SJSA1 (cell line): ENCODE measurements around the gene NRXN3. TPM values are rescaled to one million over a fixed set of nuclear protein-coding genes. Genes with fewer than 3 reads are reported as not detected.

Experiments
- DNase-seq, 2 experiments: peaks; one replicate each; pipeline ENCODE4 v3.0.0-alpha.2; 2015 to 2020; ENCODE audit warnings: low spot score in 2 of 2, low read depth in 1 of 2
- H3K27ac ChIP-seq: fragments of 250-450 bp; sonication (Bioruptor Pico); 2 replicates; pipeline ENCODE4 v1.5.1; 2020; ENCODE audit warnings: mild to moderate bottlenecking, moderate library complexity
- H3K27me3 ChIP-seq: fragments of 250-450 bp; sonication (Bioruptor Pico); replicated peaks from 2 replicates; pipeline ENCODE4 v1.5.1; 2020; ENCODE audit warnings: mild to moderate bottlenecking, moderate library complexity
- H3K36me3 ChIP-seq: fragments of 250-450 bp; sonication (Bioruptor Pico); 2 replicates; pipeline ENCODE4 v1.5.1; 2020; ENCODE audit warnings: mild to moderate bottlenecking
- H3K4me1 ChIP-seq: fragments of 250-450 bp; sonication (Bioruptor Pico); replicated peaks from 2 replicates; pipeline ENCODE4 v1.6.1; 2021; ENCODE audit warnings: mild to moderate bottlenecking
- H3K4me3 ChIP-seq: fragments of 250-450 bp; sonication (Bioruptor Pico); 2 replicates; pipeline ENCODE4 v1.5.1; 2020; ENCODE audit warnings: mild to moderate bottlenecking
- H3K9me3 ChIP-seq: fragments of 250-450 bp; sonication (Bioruptor Pico); replicated peaks from 2 replicates; pipeline ENCODE4 v1.5.1; 2020; ENCODE audit warnings: mild to moderate bottlenecking
- total RNA-seq: library from RNA; depleted of rRNA; stranded (reverse); fragments of >200 nt; shearing (Covaris generic); gene quantifications from 2 replicates; pipeline ENCODE4 v1.2.3, GENCODE V29; 2014

Gene NRXN3
- total RNA-seq, 1 experiment from 2014 or later, result 1.0 TPM

GRCh38 chr14:79837699-79838098 lies 1667.5 kb downstream of the NRXN3 start:
- no peaks in the 10 kb centered on the region for H3K9me3 ChIP-seq
- H3K4me3 ChIP-seq, result no peak overlapping the region
- H3K4me1 ChIP-seq, result no peaks in the 10 kb centered on the region
- no peak for DNase-seq
- H3K36me3 ChIP-seq, result no peaks in the 10 kb centered on the region
- no peaks in the 10 kb centered on the region for H3K27me3 ChIP-seq
- no peak overlapping the region for H3K27ac ChIP-seq

GRCh38 chr14:79840103-79840502 lies 1669.9 kb downstream of the NRXN3 start:
- no peak for DNase-seq
- Histone ChIP-seq H3K27ac (no peak overlapping the region), H3K27me3 (no peaks in the 10 kb centered on the region), H3K4me3 (no peak overlapping the region), H3K9me3 (no peaks in the 10 kb centered on the region), H3K36me3 (no peaks in the 10 kb centered on the region), H3K4me1 (no peaks in the 10 kb centered on the region)

GRCh38 chr14:79840831-79841230 lies 1670.7 kb downstream of the NRXN3 start:
- H3K9me3 ChIP-seq, result no peaks in the 10 kb centered on the region
- H3K4me3 ChIP-seq, result no peak overlapping the region
- no peak for DNase-seq
- H3K27me3 ChIP-seq, result no peaks in the 10 kb centered on the region
- no peaks in the 10 kb centered on the region for H3K4me1 ChIP-seq
- no peaks in the 10 kb centered on the region for H3K36me3 ChIP-seq
- H3K27ac ChIP-seq, result no peak overlapping the region

DNA sequence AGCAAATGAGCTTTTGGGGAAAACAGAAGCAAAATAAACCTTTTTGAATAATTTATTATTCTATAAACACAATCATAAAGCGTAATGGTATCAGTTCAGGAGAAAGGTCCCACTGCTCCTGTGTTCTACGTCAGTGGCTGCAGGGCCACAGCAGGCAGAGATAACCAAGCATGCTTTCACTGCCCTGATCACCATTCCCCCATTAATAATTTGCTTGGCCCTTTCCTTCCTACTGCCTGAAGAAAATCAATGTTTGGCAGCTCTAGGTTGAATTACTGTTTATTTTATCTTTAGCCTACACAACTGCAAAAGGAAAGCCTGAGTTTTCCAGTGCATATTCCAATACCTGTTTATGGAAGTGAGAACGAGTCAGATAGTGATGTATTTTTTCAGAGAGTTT lies 1671.3 kb downstream of the NRXN3 start:
- no peaks in the 10 kb centered on the region for H3K27me3 ChIP-seq
- no peaks in the 10 kb centered on the region for H3K36me3 ChIP-seq
- H3K4me3 ChIP-seq, result no peak overlapping the region
- H3K27ac ChIP-seq, result no peak overlapping the region
- no peaks in the 10 kb centered on the region for H3K9me3 ChIP-seq
- no peak for DNase-seq
- H3K4me1 ChIP-seq, result no peaks in the 10 kb centered on the region

DNA sequence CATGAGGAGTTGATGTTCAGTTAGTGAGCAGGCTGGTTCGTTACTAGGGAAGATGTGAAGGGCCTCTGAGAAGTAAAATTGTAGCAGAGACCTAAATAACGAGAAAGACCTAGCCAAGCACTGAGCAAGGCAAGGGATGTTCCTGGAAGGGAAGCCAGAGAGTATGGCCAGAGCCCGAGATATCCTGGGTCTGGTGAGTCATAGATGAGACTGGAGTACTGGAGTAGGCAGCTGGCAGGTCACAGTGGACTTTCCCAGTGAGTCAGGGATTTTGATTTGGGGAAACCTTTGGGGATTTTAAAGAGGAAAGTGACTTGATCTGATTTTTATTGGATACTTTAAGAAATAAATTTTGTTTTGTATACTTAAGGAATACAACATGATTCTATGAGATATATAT lies 1672.1 kb downstream of the NRXN3 start:
- Histone ChIP-seq H3K4me1 (no peaks in the 10 kb centered on the region), H3K9me3 (no peaks in the 10 kb centered on the region), H3K27ac (no peak overlapping the region), H3K27me3 (no peaks in the 10 kb centered on the region), H3K36me3 (no peaks in the 10 kb centered on the region), H3K4me3 (no peak overlapping the region)
- DNase-seq, result no peak

DNA sequence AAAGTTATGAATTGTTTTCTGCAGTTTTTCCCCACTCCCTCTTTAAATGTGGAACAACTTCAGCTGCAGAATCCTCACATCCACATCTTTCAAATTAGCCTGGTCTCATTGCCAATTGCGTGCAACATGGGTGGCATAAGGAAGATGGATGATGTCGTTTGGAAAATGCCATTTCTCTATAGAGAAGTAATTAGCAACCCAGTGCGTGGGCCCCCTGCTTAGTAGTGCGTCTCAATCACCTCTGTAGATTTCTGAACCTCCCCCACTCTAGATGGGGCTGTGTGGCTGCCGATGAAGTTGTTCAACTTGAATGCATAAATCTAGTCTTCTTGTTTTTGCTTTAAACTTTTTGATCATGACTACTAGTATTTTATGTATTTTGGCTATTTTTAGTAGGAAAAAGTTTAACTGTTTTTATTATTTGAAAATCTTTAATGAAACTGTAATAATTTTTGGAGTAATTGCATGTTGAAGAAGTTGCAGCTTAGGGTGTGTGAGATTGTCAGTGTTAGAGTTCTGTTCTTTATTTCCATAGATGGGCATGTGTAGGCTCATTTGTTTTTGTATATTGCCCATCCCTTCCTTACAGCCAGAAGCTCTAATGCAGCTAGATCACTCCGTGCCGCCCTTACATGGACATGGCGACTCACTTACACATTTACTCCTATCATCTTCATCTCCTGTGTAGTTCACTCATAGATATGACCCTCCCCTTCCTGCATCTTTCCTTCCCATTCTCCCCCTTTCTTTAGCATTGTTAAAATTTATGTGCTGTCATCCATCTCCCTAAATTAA lies 1683.0 kb downstream of the NRXN3 start:
- Histone ChIP-seq H3K4me3 (no peak overlapping the region), H3K27ac (no peak overlapping the region), H3K36me3 (no peaks in the 10 kb centered on the region), H3K27me3 (no peaks in the 10 kb centered on the region), H3K9me3 (no peaks in the 10 kb centered on the region; the same call in 1 of the 2 replicates), H3K4me1 (peaks cover 12% of the 10 kb centered on the region)
- DNase-seq, result no peak

- no peak for DNase-seq
- H3K27me3 ChIP-seq, result no peaks in the 10 kb centered on the region
- no peaks in the 10 kb centered on the region for H3K36me3 ChIP-seq
- no peak overlapping the region for H3K4me3 ChIP-seq
- H3K9me3 ChIP-seq, result no peaks in the 10 kb centered on the region
- H3K4me1 ChIP-seq, result peaks cover 12% of the 10 kb centered on the region
- peak overlapping the region; percentile 26; the same call in 1 of the 2 replicates for H3K27ac ChIP-seq
These were observed 1685.6 kb downstream of the NRXN3 start for GRCh38 chr14:79855789-79856188.

- Histone ChIP-seq H3K4me1 (peaks cover 12% of the 10 kb centered on the region), H3K36me3 (no peaks in the 10 kb centered on the region), H3K27me3 (no peaks in the 10 kb centered on the region), H3K9me3 (no peaks in the 10 kb centered on the region), H3K4me3 (no peak overlapping the region), H3K27ac (peak overlapping the region; percentile 52)
- peak in 1 of 2 experiments; percentile 18 for DNase-seq
These were observed 1686.2 kb downstream of the NRXN3 start for GRCh38 chr14:79856381-79856780.

- Histone ChIP-seq H3K4me1 (peaks cover 10% of the 10 kb centered on the region), H3K9me3 (no peaks in the 10 kb centered on the region)
These were observed 1690.9 kb downstream of the NRXN3 start for GRCh38 chr14:79861111-79861510.

GRCh38 chr14:79862045-79862444 lies 1691.9 kb downstream of the NRXN3 start:
- no peak for DNase-seq
- Histone ChIP-seq H3K4me1 (peaks cover 4% of the 10 kb centered on the region), H3K9me3 (no peaks in the 10 kb centered on the region), H3K4me3 (no peak overlapping the region), H3K27ac (no peak overlapping the region), H3K27me3 (no peaks in the 10 kb centered on the region), H3K36me3 (no peaks in the 10 kb centered on the region)

More at GRCh38 chr14:79861111-79861510, 1690.9 kb downstream of the NRXN3 start:
- no peak for DNase-seq
- no peaks in the 10 kb centered on the region for H3K36me3 ChIP-seq
- H3K27ac ChIP-seq, result no peak overlapping the region
- H3K4me3 ChIP-seq, result no peak overlapping the region
- H3K27me3 ChIP-seq, result no peaks in the 10 kb centered on the region

- H3K36me3 ChIP-seq, result no peaks in the 10 kb centered on the region
- no peak overlapping the region for H3K4me3 ChIP-seq
- H3K4me1 ChIP-seq, result no peaks in the 10 kb centered on the region
- no peak overlapping the region for H3K27ac ChIP-seq
- DNase-seq, result no peak
- H3K9me3 ChIP-seq, result no peaks in the 10 kb centered on the region
- no peaks in the 10 kb centered on the region for H3K27me3 ChIP-seq
These were observed 1701.0 kb downstream of the NRXN3 start for GRCh38 chr14:79871136-79871535.

GRCh38 chr14:79878229-79878628 lies 1708.1 kb downstream of the NRXN3 start:
- Histone ChIP-seq H3K36me3 (no peaks in the 10 kb centered on the region), H3K27ac (no peak overlapping the region), H3K9me3 (no peaks in the 10 kb centered on the region), H3K4me1 (no peaks in the 10 kb centered on the region), H3K27me3 (no peaks in the 10 kb centered on the region), H3K4me3 (no peak overlapping the region)
- no peak for DNase-seq

GRCh38 chr14:79878785-79879184 lies 1708.6 kb downstream of the NRXN3 start:
- no peak overlapping the region for H3K4me3 ChIP-seq
- no peaks in the 10 kb centered on the region for H3K27me3 ChIP-seq
- no peaks in the 10 kb centered on the region for H3K4me1 ChIP-seq
- DNase-seq, result no peak
- no peak overlapping the region for H3K27ac ChIP-seq
- H3K9me3 ChIP-seq, result no peaks in the 10 kb centered on the region
- H3K36me3 ChIP-seq, result no peaks in the 10 kb centered on the region

- no peak overlapping the region for H3K27ac ChIP-seq
- no peak for DNase-seq
- H3K36me3 ChIP-seq, result no peaks in the 10 kb centered on the region
- H3K4me3 ChIP-seq, result no peak overlapping the region
- H3K4me1 ChIP-seq, result no peaks in the 10 kb centered on the region
- no peaks in the 10 kb centered on the region for H3K27me3 ChIP-seq
- no peaks in the 10 kb centered on the region for H3K9me3 ChIP-seq
These were observed 1711.1 kb downstream of the NRXN3 start for GRCh38 chr14:79881299-79881698.

DNA sequence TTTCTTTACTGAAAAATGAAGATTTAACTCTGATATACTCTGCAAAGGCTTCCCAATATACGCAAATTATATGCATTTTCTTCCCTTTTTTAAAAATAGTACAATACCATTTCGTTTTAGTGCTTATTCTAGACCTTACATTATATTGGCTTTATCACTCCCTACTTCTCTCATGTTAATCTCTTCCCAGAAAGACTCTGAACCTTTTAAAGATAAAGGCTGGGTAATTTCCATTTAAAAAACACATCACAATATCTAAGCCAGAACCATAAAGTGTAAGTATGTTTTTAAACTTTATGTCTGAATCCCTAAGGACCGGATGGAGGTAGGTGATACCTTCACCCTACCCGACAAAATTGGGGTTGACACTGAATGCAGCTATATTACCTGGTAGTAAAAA lies 1720.4 kb downstream of the NRXN3 start:
- Histone ChIP-seq H3K9me3 (no peaks in the 10 kb centered on the region), H3K27me3 (no peaks in the 10 kb centered on the region), H3K27ac (no peak overlapping the region), H3K4me1 (no peaks in the 10 kb centered on the region), H3K36me3 (no peaks in the 10 kb centered on the region), H3K4me3 (no peak overlapping the region)
- DNase-seq, result no peak
